Breast epithelium (tissue), 4 donors: Measurements from ENCODE around the gene LSS. TPM values are rescaled to one million over a fixed set of nuclear protein-coding genes. Genes with fewer than 3 reads are reported as not detected.

ENCODE experiments used
- DNase-seq, 2 donors: peaks; one replicate each; pipeline ENCODE4 v3.0.0-alpha.2; 2019; ENCODE audit warnings: low spot score in 2 of 2
- H3K27ac ChIP-seq, 2 donors: fragments of 200-600 bp; sonication (generic) in 1 of 2; one replicate each; pipeline ENCODE4 v1.5.1; 2016 to 2019; ENCODE audit warnings: mild to moderate bottlenecking in 1 of 2
- H3K27me3 ChIP-seq, 2 donors: fragments of 200-600 bp; sonication (generic) in 1 of 2; one replicate each; pipeline versions ENCODE4 v1.5.1 to v1.6.0; 2017 to 2019; ENCODE audit warnings: control low read depth in 1 of 2, mild to moderate bottlenecking in 1 of 2
- H3K36me3 ChIP-seq: fragments of 200-600 bp; one replicate; pipeline ENCODE4 v1.5.1; 2019
- H3K4me1 ChIP-seq, 2 donors: fragments of 200-600 bp; sonication (generic); one replicate each; pipeline ENCODE4 v1.5.1; 2016 to 2019; ENCODE audit warnings: control low read depth in 1 of 2
- H3K4me3 ChIP-seq, 3 donors: fragments of 200-600 bp; sonication (generic); 1 replicate in 2 of 3; 2 replicates in 1 of 3; pipeline ENCODE4 v1.5.1; 2016 to 2019; ENCODE audit warnings: mild to moderate bottlenecking in 3 of 3, moderate library complexity in 2 of 3
- H3K9me3 ChIP-seq, 2 donors: fragments of 200-600 bp; sonication (generic) in 1 of 2; one replicate each; pipeline ENCODE4 v1.5.1; 2016 to 2019; ENCODE audit warnings: control low read depth in 1 of 2
- POLR2A ChIP-seq: fragments of 450-650 bp; IDR thresholded peaks from one replicate; pipeline ENCODE4 v1.6.1; 2016; ENCODE audit warnings: antibody characterized with exemption, mild to moderate bottlenecking, moderate library complexity
- POLR2AphosphoS5 ChIP-seq, 3 donors: sonication (generic); formaldehyde crosslinking; IDR thresholded peaks; one replicate each; pipeline ENCODE4 v1.6.1; 2017; ENCODE audit warnings: antibody characterized with exemption in 3 of 3
- intact Hi-C: fragments of 100-400 bp; cut with DNase I; formaldehyde crosslinking; loops from one replicate; pipeline ENCODE4 v1.15.1; 2023; ENCODE audit warnings: low total_unique reads
- total RNA-seq, 3 donors: library from RNA; depleted of rRNA; stranded (reverse); fragments of >200 nt; gene quantifications; one replicate each; pipeline ENCODE4 v1.1.0, GENCODE V29; 2016
- TF ChIP-seq, protein P1 (sequence below), 3 donors: fragments of 450-650 bp; IDR thresholded peaks; one replicate each; pipeline ENCODE4 v1.5.1; 2016 to 2017; ENCODE audit warnings: antibody characterized with exemption in 3 of 3, mild to moderate bottlenecking in 3 of 3, moderate library complexity in 3 of 3

The LSS gene
- total RNA-seq, 3 donors from 2014 or later: 41.4 to 144 (median 56.4) TPM

DNA sequence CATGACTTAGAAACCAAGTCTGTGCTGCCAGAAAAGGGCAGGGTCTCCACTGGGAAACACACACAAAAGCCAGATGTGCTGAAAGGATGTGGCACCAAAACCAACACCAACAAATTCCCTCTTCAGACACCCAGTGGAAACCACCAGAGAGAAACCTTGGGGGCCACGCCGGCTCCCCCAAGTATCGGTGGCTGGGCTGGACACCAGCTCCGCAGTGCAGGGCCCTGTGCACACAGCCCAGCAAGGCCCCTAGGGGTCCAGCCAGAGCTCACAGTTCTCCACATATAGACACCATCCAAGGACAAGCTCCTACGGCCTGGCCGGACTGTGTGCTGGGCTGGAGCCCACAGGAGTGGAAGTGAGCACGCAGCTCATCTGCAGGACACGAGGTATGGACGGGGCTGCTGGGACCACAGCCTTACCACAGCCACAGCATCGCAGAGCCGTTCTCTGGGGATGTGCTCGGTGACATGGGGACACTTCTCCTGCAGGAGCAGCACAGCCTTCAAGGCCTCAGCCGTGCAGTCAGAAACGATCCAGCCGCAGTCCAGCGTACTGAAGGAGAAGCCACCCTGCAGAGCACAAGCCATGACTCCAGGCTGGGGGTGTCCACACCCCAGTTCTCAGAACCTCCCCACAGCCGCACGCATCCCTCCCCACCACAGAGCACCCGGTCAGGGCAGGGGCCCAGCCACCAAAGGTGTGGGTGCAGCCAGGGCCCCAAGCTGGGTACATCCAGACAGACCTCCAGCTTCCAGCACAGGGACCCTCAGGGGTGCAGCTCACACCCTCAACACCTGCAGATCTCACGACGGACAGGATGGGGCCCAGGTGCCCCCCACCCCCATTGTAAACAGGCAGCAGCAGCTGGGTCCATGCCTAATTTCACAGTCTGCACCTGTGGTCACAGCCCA lies 21.3 kb downstream of the LSS start:
- no peaks in the 10 kb centered on the region for H3K9me3 ChIP-seq
- no peaks in the 10 kb centered on the region for H3K4me1 ChIP-seq
- no peak overlapping the region for H3K27ac ChIP-seq
- intact Hi-C loops: no loop called here
- DNase-seq: peak in 1 of 2 donors; percentile 34
- TF ChIP-seq POLR2A: no peak
- TF ChIP-seq, protein P1, sequence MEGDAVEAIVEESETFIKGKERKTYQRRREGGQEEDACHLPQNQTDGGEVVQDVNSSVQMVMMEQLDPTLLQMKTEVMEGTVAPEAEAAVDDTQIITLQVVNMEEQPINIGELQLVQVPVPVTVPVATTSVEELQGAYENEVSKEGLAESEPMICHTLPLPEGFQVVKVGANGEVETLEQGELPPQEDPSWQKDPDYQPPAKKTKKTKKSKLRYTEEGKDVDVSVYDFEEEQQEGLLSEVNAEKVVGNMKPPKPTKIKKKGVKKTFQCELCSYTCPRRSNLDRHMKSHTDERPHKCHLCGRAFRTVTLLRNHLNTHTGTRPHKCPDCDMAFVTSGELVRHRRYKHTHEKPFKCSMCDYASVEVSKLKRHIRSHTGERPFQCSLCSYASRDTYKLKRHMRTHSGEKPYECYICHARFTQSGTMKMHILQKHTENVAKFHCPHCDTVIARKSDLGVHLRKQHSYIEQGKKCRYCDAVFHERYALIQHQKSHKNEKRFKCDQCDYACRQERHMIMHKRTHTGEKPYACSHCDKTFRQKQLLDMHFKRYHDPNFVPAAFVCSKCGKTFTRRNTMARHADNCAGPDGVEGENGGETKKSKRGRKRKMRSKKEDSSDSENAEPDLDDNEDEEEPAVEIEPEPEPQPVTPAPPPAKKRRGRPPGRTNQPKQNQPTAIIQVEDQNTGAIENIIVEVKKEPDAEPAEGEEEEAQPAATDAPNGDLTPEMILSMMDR (IDR thresholded peaks at IDR 0.05): no peak
- no peak for TF ChIP-seq POLR2AphosphoS5 (IDR thresholded peaks at IDR 0.05)
- no peak overlapping the region for H3K4me3 ChIP-seq
- H3K36me3 ChIP-seq: peaks cover 11% of the 10 kb centered on the region
- H3K27me3 ChIP-seq: no peaks in the 10 kb centered on the region

DNA sequence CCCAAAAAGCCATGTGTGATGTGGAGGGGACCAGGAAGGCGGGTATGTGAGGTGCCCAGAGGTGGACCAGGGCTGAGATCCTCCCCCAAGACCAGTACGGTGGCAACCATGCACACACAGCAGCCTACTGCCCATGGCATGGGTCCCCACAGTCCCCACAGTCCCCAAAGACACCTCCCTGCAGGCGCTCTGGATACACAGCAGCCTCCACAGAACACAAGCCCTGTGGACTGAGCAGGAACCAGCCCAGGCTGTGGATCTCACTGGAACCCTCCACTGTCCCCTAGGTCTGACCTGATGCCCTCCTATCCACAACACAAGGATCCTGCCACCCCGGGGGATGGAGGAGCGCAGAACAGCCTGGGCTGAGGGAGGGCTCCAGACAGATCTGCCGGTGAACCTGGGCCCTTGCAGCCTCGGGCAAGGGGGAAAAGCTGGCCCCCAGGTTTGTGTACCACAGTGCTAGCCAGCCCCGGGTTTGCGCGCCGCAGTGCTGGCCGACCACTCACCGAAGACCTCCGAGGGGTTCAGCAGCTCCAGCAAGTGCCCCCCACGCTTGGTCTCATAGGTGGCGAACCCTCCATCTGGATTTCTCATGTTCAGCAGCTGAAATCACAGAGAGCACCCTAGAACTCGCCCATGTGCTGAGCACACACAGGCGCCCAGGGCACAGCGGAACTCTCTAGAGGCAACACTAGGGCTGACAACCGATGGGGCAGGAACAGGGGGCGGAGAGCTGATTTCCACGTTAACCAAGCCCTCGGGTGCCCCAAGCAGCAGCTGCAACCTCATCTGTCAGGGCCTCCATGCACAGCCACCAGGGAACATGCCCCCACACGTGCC lies 22.2 kb downstream of the LSS start:
- no peaks in the 10 kb centered on the region for H3K27me3 ChIP-seq
- no peak for DNase-seq
- H3K4me1 ChIP-seq: no peaks in the 10 kb centered on the region
- intact Hi-C loops: no loop called here
- no peak overlapping the region for H3K27ac ChIP-seq
- peaks cover 11% of the 10 kb centered on the region for H3K36me3 ChIP-seq
- TF ChIP-seq POLR2A: no peak
- TF ChIP-seq POLR2AphosphoS5 (IDR thresholded peaks at IDR 0.05): no peak
- TF ChIP-seq, protein P1 (IDR thresholded peaks at IDR 0.05): no peak
- no peaks in the 10 kb centered on the region for H3K9me3 ChIP-seq
- no peak overlapping the region for H3K4me3 ChIP-seq

DNA sequence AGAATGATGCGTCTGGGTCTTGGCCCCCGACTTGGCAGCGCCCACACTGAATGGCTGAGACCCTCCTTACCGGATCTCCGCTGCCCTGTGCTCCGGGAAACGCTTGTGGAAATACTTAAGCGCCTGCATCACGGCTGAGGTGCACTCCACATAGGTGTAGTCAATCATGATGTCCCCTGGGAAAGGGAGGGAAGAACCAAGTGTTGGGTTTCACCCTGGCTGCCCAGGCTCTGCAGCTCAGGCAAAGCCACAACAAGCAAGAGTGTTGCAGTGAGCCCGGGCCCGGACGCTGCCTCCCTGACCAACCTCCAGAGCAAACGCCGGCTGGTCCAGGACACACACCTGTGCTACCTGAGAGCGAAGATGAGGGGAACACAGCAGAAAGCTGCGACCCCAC lies 22.8 kb downstream of the LSS start:
- Histone ChIP-seq H3K9me3 (no peaks in the 10 kb centered on the region), H3K27ac (no peak overlapping the region), H3K4me1 (no peaks in the 10 kb centered on the region), H3K36me3 (peaks cover 11% of the 10 kb centered on the region), H3K27me3 (no peaks in the 10 kb centered on the region), H3K4me3 (no peak overlapping the region)
- DNase-seq: no peak
- no peak for TF ChIP-seq POLR2A
- TF ChIP-seq, protein P1 (IDR thresholded peaks at IDR 0.05): no peak
- TF ChIP-seq POLR2AphosphoS5 (IDR thresholded peaks at IDR 0.05): no peak
- intact Hi-C loops: no loop called here

GRCh38 chr21:46205166-46205565 lies 23.4 kb downstream of the LSS start:
- Histone ChIP-seq H3K36me3 (peaks cover 11% of the 10 kb centered on the region), H3K27me3 (no peaks in the 10 kb centered on the region), H3K27ac (no peak overlapping the region), H3K4me3 (no peak overlapping the region), H3K9me3 (no peaks in the 10 kb centered on the region), H3K4me1 (no peaks in the 10 kb centered on the region)
- TF ChIP-seq POLR2A: no peak
- no peak for TF ChIP-seq POLR2AphosphoS5 (IDR thresholded peaks at IDR 0.05)
- TF ChIP-seq, protein P1 (IDR thresholded peaks at IDR 0.05): no peak
- DNase-seq: no peak
- intact Hi-C loops: no loop called here

GRCh38 chr21:46203203-46203600 lies 25.4 kb downstream of the LSS start:
- no peak for DNase-seq

More at GRCh38 chr21:46203203-46203600, 25.4 kb downstream of the LSS start:
- Histone ChIP-seq H3K4me3 (no peak overlapping the region), H3K9me3 (no peaks in the 10 kb centered on the region), H3K27ac (no peak overlapping the region), H3K4me1 (no peaks in the 10 kb centered on the region), H3K36me3 (peaks cover 11% of the 10 kb centered on the region), H3K27me3 (no peaks in the 10 kb centered on the region)
- intact Hi-C loops: no loop called here
- TF ChIP-seq POLR2AphosphoS5 (IDR thresholded peaks at IDR 0.05): no peak
- TF ChIP-seq, protein P1 (IDR thresholded peaks at IDR 0.05): no peak
- no peak for TF ChIP-seq POLR2A
